SK-N-SH treated with all-trans-retinoic acid at 6 μM for 48 hours (cell line): ENCODE measurements around the gene LMAN1.

Source experiments
- ATAC-seq: fragments of 200-7000 bp; cut with Tn5 transposase; 3 replicates; pipeline ENCODE4 v1.9.1; 2020; ENCODE audit warnings: mild to moderate bottlenecking, moderate library complexity
- BACH2 ChIP-seq: fragments of 250-450 bp; sonication (Bioruptor Pico); IDR thresholded peaks from 2 replicates; pipeline ENCODE4 v1.9.0; 2021; ENCODE audit warnings: mild to moderate bottlenecking, borderline replicate concordance
- CSDC2 ChIP-seq: fragments of 250-450 bp; sonication (Bioruptor Pico); IDR thresholded peaks from 2 replicates; pipeline ENCODE4 v1.5.0; 2020; ENCODE audit warnings: mild to moderate bottlenecking, moderate library complexity
- ESRRG ChIP-seq: fragments of 250-450 bp; sonication (Bioruptor Pico); IDR thresholded peaks from 2 replicates; pipeline ENCODE4 v1.6.1; 2021; ENCODE audit warnings: mild to moderate bottlenecking
- GLIS3 ChIP-seq: fragments of 250-450 bp; sonication (Bioruptor Pico); IDR thresholded peaks from 2 replicates; pipeline ENCODE4 v1.5.0; 2020; ENCODE audit warnings: mild to moderate bottlenecking, moderate library complexity
- ISL1 ChIP-seq: fragments of 250-450 bp; sonication (Bioruptor Pico); IDR thresholded peaks from 2 replicates; pipeline ENCODE4 v2.1.2; 2022; ENCODE audit warnings: mild to moderate bottlenecking, moderate library complexity
- OSR1 ChIP-seq: fragments of 250-450 bp; sonication (Bioruptor Pico); IDR thresholded peaks from 2 replicates; pipeline ENCODE4 v1.8.0; 2022; ENCODE audit warnings: moderate library complexity, mild to moderate bottlenecking, inconsistent platforms
- TCF4 ChIP-seq: fragments of 250-450 bp; sonication (Bioruptor Pico); IDR thresholded peaks from 2 replicates; pipeline ENCODE4 v1.8.0; 2021; ENCODE audit warnings: mild to moderate bottlenecking, moderate library complexity, borderline replicate concordance
- TOX ChIP-seq: fragments of 250-450 bp; sonication (Bioruptor Pico); IDR thresholded peaks from 2 replicates; pipeline ENCODE4 v1.8.0; 2021; ENCODE audit warnings: mild to moderate bottlenecking, moderate library complexity, borderline replicate concordance
- ZC3H10 ChIP-seq: fragments of 250-450 bp; sonication (Bioruptor Pico); IDR thresholded peaks from 2 replicates; pipeline ENCODE4 v1.5.1; 2021; ENCODE audit warnings: mild to moderate bottlenecking, moderate library complexity
- ZFP30 ChIP-seq: fragments of 450-650 bp; formaldehyde crosslinking; IDR thresholded peaks from 2 replicates; pipeline ENCODE4 v1.5.0; 2022; ENCODE audit warnings: mild to moderate bottlenecking, moderate library complexity
- ZNF565 ChIP-seq: fragments of 450-650 bp; formaldehyde crosslinking; conservative IDR thresholded peaks from 2 replicates; pipeline ENCODE4 v1.5.0; 2020; ENCODE audit warnings: low read depth, mild to moderate bottlenecking, moderate library complexity
- ZNF70 ChIP-seq: fragments of 450-650 bp; formaldehyde crosslinking; IDR thresholded peaks from 2 replicates; pipeline ENCODE4 v1.5.0; 2020; ENCODE audit warnings: mild to moderate bottlenecking, moderate library complexity
- TF ChIP-seq, protein P1 (sequence below): fragments of 250-450 bp; sonication (Bioruptor Pico); IDR thresholded peaks from 2 replicates; pipeline ENCODE4 v1.8.0; 2020; ENCODE audit warnings: mild to moderate bottlenecking, moderate library complexity, borderline replicate concordance
- TF ChIP-seq, protein P2 (sequence below): fragments of 250-450 bp; sonication (Bioruptor Pico); IDR thresholded peaks from 2 replicates; pipeline ENCODE4 v1.5.1; 2020; ENCODE audit warnings: low read depth, mild to moderate bottlenecking, moderate library complexity
- TF ChIP-seq, protein P3 (sequence below): fragments of 250-450 bp; sonication (Bioruptor Pico); IDR thresholded peaks from 2 replicates; pipeline ENCODE4 v1.5.0; 2020; ENCODE audit warnings: mild to moderate bottlenecking, moderate library complexity

Gene LMAN1

DNA sequence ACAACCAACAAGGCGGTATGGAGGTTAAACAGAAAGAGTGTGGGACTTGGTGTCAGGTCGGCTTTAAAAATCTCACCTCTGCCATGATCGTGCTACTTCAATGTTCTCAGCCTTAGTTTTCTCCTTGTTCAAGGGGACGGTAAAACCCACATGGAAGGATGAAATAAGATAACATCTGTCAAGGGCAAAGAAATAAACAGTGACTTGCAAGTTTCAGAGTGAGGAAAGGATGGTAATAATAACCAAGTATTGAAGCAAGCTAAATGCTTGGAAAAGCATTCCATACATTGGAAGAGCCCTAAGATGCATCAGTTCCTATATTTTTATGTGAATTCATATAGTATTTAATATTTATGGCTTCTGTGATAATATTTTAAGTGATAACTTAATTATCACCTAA is 29.8 kb upstream of the LMAN1 start:
- no peak for ATAC-seq
- no peak for TF ChIP-seq TCF4
- no peak for TF ChIP-seq BACH2

DNA sequence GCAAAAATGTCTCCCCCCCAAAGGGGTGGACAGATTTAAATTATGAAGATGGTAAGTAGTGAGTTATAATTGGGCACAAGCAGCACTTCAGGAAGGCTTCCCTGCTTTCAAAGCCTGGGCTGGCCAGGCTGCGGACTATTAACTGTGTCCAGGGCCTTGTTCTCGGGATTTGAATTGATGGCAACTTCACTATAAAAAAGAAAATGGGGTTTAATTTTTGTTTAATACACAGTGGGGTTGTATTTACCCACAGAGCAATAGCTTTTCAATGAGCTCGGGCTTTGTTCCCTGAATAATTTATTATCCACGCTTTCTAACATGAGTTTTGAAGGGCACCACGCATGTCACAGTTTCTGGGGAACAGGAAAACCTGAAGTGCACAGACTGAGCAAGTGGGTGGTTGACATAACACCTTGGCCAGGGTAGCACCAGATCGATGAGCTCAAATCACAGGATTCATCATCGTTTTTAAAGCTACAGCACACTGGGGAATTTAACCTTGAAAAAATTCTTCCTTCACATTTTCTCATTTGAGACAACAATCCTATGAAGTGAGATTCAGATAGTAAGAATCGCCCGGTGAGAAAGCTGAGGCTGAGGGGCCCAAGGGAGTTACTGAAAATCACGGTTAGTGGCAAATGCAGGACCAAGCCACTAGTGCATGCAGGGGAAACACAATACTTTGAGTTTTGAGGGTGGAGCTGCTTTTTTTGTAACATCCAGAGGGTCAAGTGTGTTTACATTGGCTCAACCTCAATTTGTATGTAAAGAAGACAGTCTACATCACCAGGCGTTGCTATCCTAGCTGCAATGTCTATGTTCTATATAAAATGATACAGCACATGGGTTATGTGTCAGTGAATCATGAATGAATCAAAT is 28.9 kb upstream of the LMAN1 start:
- no peak for TF ChIP-seq ESRRG
- no peak for TF ChIP-seq ZC3H10 (CRISPR knock-in tag)
- no peak for TF ChIP-seq ZNF565 (CRISPR knock-in tag)
- TF ChIP-seq CSDC2: no peak
- no peak for TF ChIP-seq TOX
- no peak for TF ChIP-seq ZNF70 (CRISPR knock-in tag)
- TF ChIP-seq TCF4: no peak
- TF ChIP-seq, protein P1, sequence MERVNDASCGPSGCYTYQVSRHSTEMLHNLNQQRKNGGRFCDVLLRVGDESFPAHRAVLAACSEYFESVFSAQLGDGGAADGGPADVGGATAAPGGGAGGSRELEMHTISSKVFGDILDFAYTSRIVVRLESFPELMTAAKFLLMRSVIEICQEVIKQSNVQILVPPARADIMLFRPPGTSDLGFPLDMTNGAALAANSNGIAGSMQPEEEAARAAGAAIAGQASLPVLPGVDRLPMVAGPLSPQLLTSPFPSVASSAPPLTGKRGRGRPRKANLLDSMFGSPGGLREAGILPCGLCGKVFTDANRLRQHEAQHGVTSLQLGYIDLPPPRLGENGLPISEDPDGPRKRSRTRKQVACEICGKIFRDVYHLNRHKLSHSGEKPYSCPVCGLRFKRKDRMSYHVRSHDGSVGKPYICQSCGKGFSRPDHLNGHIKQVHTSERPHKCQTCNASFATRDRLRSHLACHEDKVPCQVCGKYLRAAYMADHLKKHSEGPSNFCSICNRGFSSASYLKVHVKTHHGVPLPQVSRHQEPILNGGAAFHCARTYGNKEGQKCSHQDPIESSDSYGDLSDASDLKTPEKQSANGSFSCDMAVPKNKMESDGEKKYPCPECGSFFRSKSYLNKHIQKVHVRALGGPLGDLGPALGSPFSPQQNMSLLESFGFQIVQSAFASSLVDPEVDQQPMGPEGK (CRISPR knock-in tag): no peak
- no peak for ATAC-seq

DNA sequence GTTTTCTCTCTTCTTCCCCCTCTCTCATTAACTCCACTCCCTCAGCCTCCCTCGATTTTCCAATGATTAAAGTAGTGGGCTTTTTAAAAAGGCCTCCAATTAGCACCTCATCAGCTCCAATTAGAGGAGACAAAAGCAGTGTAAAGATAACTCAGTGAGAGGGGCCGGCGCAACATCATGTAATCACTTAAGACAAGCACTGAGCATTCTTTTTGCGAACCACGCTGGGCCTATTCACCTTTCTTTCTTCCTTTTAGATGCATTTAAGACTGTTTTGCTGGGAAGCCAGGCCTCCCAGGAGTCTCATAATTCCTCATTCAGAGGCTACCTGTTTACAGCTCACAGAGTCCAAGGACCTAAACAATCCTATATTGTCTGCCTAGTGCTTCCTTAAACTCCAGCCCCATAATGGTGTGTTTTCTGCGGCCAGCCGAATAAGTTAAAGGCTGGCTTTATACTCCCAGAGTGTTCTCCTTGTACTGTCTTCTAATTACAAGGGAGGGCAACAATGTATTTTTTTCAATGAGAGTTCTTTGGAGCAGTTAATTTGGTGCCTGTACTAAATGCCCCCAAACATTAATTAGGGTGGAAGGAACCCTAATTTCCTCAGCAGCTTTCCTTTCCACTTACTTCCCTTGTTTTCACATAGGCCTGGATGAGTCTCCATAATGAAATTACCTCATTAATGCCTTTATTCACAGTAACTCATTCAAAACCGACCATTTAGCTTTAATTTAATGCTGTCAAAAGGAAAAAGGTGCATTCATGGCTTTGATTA is 28.0 kb upstream of the LMAN1 start:
- TF ChIP-seq TCF4 (no peak), ZFP30 (CRISPR knock-in tag) (no peak), CSDC2 (no peak), ZNF70 (CRISPR knock-in tag) (no peak), ISL1 (CRISPR knock-in tag) (no peak)
- TF ChIP-seq, protein P2, sequence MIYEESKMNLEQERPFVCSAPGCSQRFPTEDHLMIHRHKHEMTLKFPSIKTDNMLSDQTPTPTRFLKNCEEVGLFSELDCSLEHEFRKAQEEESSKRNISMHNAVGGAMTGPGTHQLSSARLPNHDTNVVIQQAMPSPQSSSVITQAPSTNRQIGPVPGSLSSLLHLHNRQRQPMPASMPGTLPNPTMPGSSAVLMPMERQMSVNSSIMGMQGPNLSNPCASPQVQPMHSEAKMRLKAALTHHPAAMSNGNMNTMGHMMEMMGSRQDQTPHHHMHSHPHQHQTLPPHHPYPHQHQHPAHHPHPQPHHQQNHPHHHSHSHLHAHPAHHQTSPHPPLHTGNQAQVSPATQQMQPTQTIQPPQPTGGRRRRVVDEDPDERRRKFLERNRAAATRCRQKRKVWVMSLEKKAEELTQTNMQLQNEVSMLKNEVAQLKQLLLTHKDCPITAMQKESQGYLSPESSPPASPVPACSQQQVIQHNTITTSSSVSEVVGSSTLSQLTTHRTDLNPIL (CRISPR knock-in tag): no peak
- TF ChIP-seq, protein P3, sequence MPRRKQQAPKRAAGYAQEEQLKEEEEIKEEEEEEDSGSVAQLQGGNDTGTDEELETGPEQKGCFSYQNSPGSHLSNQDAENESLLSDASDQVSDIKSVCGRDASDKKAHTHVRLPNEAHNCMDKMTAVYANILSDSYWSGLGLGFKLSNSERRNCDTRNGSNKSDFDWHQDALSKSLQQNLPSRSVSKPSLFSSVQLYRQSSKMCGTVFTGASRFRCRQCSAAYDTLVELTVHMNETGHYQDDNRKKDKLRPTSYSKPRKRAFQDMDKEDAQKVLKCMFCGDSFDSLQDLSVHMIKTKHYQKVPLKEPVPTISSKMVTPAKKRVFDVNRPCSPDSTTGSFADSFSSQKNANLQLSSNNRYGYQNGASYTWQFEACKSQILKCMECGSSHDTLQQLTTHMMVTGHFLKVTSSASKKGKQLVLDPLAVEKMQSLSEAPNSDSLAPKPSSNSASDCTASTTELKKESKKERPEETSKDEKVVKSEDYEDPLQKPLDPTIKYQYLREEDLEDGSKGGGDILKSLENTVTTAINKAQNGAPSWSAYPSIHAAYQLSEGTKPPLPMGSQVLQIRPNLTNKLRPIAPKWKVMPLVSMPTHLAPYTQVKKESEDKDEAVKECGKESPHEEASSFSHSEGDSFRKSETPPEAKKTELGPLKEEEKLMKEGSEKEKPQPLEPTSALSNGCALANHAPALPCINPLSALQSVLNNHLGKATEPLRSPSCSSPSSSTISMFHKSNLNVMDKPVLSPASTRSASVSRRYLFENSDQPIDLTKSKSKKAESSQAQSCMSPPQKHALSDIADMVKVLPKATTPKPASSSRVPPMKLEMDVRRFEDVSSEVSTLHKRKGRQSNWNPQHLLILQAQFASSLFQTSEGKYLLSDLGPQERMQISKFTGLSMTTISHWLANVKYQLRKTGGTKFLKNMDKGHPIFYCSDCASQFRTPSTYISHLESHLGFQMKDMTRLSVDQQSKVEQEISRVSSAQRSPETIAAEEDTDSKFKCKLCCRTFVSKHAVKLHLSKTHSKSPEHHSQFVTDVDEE (CRISPR knock-in tag): no peak
- ATAC-seq: no peak

DNA sequence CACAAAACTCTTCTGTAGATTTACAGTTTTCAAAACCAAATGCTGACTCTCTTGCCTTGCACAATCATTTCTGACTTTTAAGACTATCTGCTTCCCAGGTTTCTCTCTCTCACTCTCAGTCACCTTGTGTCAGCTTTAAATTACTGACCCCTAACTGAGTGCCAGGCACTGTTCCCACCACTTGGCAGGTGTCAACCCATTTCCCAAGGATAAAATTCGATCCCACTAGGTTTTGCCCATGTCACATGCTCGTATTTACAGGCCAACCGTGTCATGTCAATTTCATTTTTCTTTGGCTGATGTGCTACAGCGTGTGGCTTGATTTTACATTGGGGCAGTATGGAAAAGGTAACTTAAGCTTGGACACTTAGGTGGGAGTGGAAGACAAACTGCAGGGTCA is 26.1 kb upstream of the LMAN1 start:
- no peak for ATAC-seq
- no peak for TF ChIP-seq TOX
- TF ChIP-seq, protein P3 (CRISPR knock-in tag): no peak

DNA sequence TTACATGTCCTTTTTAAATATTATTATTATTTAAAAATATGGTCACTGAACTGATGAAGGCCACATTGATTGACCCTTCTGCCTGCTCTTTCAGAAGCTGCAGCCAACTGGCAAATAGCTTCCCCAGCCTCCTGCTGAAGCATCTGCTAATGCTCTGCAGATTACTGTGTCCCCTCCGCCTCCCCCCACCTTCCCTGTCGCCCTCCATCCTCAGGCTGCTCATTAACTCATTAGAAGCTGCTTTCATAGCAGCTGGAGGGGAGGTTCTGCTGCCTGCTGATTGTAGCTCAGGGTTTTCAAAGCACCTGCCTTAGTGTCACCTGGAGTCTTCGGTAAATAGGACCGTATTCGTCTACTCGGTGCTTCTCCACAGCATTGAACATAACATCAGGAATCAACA is 24.8 kb upstream of the LMAN1 start:
- no peak for TF ChIP-seq BACH2
- TF ChIP-seq OSR1 (CRISPR knock-in tag): no peak
- TF ChIP-seq ISL1 (CRISPR knock-in tag): no peak
- no peak for TF ChIP-seq GLIS3
- no peak for ATAC-seq
